ENCODE measurements around the gene ADCY5. TPM values are rescaled to one million over a fixed set of nuclear protein-coding genes. Genes with fewer than 3 reads are reported as not detected.

The ADCY5 gene
- total RNA-seq, 1 experiment from 2014 or later: not detected

DNA sequence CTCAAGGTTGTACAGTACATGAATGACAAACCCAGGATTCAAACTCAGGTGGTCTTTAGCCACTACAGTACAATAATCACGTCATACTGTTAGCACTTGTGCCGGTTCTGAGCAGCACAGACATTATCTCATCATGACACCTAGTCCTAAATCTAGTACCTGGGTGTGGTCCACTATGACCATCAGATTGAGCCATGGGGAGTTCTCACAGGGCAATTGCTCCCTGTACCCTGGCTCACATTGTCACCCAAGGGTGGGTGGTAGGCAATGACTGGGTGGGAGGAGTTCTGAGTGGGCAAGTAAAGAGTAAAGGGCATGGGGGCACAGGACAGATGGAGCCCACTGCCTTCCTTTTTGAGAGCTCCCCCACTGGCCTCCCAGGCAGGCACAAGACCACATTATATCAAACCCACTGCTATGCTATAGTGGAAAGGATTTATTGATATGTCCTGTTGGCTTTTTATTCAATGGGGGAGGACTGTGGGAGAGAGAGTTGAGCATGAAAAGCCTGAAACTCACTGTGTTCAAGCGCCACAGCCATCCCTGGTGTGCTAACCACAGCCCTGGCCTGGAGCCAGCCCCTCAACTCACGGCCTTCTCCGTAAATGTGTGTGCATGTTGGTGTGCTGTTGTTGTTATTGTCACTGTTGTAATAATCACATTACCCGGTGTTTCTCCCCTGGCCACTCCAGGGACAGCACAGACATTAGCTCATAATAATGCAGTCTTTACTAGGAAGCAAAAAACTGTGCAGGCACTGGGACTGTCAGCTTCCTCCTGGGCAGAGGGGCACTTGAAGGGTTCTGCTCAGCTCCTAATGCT, 27.3 kb downstream of the ADCY5 start:
- DNase-seq: no peak
- Histone ChIP-seq H3K9me3 (no peaks in the 10 kb centered on the region), H3K27me3 (no peaks in the 10 kb centered on the region), H3K4me3 (no peak overlapping the region), H3K36me3 (no peaks in the 10 kb centered on the region)

- Histone ChIP-seq H3K9me3 (no peaks in the 10 kb centered on the region), H3K27me3 (no peaks in the 10 kb centered on the region), H3K4me3 (no peak overlapping the region), H3K36me3 (no peaks in the 10 kb centered on the region)
- DNase-seq: no peak
Observed at GRCh38 chr3:123420416-123420968, 28.4 kb downstream of the ADCY5 start.

DNA sequence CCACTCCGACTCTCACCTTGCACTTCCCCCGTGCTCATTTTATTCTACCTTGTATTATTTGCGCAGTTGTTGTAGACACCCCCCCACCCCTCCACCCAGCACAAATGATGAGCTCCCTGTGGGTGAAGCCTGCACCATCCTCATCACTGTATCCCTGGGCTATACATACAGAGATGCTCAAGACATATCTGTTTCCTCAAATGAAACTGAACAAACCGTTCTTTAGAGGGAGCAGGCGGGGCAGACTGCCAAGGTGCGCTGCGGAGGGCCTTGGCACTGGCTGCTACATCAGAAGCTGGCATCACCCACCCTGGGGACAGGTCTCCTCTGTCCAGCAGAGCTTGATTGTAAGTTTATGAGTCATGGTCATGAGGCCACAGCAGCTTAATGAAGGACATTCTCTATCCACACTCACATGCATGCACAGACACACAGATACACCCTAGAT, 29.0 kb downstream of the ADCY5 start:
- H3K9me3 ChIP-seq: no peaks in the 10 kb centered on the region
- H3K4me3 ChIP-seq: no peak overlapping the region
- H3K36me3 ChIP-seq: no peaks in the 10 kb centered on the region
- no peak for DNase-seq
- H3K27me3 ChIP-seq: no peaks in the 10 kb centered on the region

GRCh38 chr3:123419181-123419849, 29.6 kb downstream of the ADCY5 start:
- no peaks in the 10 kb centered on the region for H3K9me3 ChIP-seq
- no peaks in the 10 kb centered on the region for H3K27me3 ChIP-seq

DNA sequence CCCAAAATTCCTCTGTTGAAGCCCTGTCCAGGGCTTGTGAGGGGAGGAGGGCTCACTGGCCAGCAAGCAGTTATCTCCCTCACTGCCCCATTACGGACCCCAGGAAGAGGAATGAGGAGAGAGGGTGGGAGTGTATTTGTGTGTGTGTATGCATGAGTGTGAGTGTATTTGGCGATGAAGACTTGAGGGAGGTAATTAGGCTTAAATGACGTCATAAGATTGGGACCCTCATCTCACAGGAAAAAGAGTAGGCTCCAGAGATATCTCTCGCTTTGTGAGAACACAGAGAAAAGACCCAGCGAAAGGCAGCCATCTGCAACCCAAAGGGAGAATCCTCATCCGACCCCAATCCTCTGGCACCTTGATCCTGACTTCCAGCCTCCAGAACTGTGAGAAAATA, 32.2 kb downstream of the ADCY5 start:
- no peak for DNase-seq
- no peak overlapping the region for H3K4me3 ChIP-seq
- H3K27me3 ChIP-seq: no peaks in the 10 kb centered on the region
- no peaks in the 10 kb centered on the region for H3K9me3 ChIP-seq
- no peaks in the 10 kb centered on the region for H3K36me3 ChIP-seq

More at GRCh38 chr3:123419181-123419849, 29.6 kb downstream of the ADCY5 start:
- no peak overlapping the region for H3K4me3 ChIP-seq
- no peak for DNase-seq
- H3K36me3 ChIP-seq: no peaks in the 10 kb centered on the region

DNA sequence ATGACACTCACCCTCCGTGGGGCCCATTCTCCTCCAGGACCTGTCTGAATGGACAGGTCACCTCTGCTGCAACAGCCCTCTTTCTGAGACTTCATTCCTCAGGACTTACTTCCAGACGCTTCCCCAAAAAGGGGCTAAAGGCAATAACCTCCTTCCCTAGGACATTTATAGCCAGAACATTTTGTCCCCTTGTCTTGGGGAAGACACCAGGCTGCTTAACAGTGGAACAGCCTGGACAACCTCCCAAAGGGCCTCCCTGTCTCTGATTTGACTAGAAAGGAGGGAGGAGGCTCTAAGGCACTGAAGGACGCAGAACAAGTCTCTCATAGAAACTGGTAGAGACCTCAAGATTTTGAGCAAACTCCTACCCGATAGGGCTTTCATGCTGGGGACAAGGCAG, 32.7 kb downstream of the ADCY5 start:
- H3K27me3 ChIP-seq: no peaks in the 10 kb centered on the region
- H3K9me3 ChIP-seq: no peaks in the 10 kb centered on the region
- no peak overlapping the region for H3K4me3 ChIP-seq
- no peaks in the 10 kb centered on the region for H3K36me3 ChIP-seq
- no peak for DNase-seq

DNA sequence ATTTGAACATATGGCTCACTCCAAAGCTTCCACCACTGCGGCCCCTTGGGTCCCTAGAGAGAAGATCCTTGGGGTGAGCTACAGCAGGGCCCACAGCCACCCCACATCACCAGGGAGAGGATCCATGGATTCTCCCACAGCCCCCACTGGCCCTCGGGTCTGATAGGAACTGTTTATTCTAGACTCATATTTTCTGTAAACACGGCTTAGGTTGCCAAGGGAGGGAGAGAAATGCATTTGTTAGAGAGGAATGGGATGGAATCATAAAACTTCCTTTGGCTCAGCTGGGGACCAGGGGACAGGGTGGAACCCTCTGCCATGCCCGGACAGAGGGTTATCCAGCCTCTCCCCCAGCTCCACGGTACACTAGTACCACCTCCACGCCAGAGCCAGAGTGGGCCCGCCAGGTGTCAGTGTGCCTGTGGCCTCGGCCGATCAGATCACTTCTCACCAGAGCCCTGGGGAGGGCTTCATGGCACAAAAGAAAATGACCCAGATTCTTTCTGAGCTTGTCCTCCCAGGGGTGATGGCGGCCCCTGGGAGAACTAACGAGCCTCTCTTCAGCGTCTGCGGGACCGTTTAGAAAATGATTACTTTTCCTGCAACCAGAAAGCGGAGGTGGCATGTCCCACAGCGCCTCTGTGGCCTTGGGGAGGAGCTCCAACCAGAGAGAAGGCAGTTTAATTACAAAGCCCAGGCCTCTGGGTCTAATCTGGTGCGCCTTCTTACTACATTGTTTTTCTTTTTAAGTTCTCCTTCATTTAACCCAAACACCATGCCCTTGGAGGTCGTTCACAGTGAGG, 33.7 kb downstream of the ADCY5 start:
- DNase-seq: no peak
- Histone ChIP-seq H3K4me3 (no peak overlapping the region), H3K36me3 (no peaks in the 10 kb centered on the region), H3K27me3 (no peaks in the 10 kb centered on the region), H3K9me3 (no peaks in the 10 kb centered on the region)

DNA sequence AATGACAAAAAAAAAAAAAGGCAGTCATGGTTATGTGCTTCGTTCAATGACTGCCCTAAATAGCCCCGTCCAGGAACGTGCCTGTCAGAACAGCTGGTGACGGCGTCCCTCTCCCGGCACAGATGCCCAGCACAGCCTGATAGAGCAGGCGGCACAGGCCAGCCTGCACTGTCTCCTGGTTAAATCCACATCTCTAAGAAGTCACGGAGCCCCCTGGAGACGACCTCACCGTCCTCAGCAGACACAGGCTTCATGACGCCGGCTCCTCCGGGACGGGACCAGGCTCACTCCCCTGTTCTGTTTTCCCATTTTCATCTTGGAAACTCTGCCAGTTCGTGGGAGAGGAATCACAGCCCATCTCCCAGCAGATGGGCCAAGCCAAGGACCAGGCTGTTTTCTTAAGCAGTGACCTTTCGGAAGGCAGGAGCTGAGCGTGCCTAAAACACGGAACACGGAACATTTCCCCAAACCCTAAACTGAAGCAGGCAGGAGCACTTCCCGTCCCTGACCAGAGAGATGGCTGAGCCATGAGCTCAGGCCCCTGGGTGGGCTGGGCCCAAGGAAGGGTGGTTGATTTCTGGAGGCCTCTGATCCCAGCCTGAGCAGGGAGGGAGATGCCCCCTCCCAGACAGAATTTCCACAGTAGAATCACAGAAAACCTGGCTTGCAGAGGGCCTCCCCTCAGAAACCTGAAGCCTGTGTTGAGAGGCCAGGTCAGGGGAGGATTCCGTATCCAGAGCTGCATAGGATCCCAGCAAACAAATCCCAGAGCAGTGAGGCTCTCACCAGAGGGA, 35.9 kb downstream of the ADCY5 start:
- Histone ChIP-seq H3K4me3 (no peak overlapping the region), H3K36me3 (no peaks in the 10 kb centered on the region), H3K9me3 (no peaks in the 10 kb centered on the region), H3K27me3 (no peaks in the 10 kb centered on the region)
- no peak for DNase-seq

DNA sequence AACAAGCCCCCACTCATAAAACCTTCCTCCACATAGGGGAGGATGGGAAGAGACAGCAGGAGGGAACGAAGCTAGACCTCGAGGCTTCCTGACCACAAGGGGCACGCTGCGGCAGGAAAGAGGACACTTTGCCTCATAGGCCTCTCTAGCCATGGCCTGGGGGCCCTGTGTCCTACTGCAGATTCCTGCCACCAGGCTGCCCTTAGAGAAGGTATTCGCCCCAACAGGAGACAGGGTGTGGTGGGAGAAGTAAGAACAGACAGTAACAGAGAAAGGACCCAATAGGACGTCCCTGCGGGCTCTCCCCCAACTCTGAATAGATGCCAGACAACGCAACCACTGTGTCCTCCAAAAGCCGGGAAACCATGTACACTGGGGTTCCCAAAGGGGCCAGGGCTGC, 36.8 kb downstream of the ADCY5 start:
- no peaks in the 10 kb centered on the region for H3K27me3 ChIP-seq
- no peaks in the 10 kb centered on the region for H3K9me3 ChIP-seq
- H3K4me3 ChIP-seq: no peak overlapping the region
- DNase-seq: no peak
- no peaks in the 10 kb centered on the region for H3K36me3 ChIP-seq

DNA sequence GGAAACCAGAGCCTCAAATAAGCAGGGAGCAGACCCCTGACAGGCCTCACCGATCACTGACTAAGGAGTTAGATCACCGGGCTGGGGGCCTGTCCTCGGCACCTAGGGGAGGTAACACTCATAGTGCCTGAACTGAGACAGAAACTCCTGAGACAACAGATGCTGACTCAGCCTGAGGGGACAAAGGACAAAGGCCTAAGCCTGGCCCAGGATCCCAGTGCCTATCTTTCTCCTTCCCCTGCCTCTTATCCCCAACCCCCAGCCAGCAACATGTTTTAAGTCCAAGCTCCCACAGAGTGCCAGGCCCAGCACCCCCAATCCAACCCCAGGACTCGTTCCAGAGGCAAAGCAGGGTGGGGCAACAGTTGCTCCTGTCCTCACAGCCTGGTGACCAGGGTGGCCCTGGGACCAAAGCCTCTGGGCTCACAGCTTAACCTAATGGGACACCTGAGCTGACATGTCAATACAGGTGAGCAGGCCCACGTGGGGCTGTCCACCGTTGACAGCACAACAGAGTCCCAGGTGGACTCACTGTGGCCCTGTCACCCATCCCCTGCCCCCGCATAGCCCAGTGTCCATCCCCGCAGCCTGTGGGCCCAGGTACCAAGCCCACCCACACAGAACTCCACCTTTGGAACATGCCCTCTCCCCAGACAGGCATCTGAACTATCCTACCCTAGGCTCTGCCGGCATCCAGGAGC, 37.4 kb downstream of the ADCY5 start:
- no peaks in the 10 kb centered on the region for H3K9me3 ChIP-seq
- no peaks in the 10 kb centered on the region for H3K27me3 ChIP-seq

DNA sequence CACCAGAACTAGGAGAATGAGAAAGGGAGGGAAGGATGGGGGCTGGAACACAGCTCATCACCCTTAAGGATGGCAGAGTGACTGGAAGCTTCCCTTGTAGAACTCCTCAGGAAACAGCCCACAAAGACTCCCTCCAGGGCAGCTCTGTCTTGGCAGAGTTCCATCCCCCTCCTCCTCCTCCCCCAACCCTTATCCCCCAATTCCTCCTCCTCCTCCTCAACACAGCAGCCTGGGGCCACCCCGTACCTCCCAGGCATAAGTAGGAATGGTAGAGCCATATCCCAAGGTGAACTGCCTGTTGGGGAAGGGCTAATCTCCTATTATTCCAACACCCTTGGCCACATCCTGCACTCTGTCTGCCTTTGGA, 38.8 kb downstream of the ADCY5 start:
- Histone ChIP-seq H3K4me3 (no peak overlapping the region), H3K9me3 (no peaks in the 10 kb centered on the region), H3K27me3 (no peaks in the 10 kb centered on the region), H3K36me3 (no peaks in the 10 kb centered on the region)
- no peak for DNase-seq

More for the DNA sequence above, 37.4 kb downstream of the ADCY5 start:
- H3K4me3 ChIP-seq: no peak overlapping the region
- DNase-seq: no peak
- H3K36me3 ChIP-seq: no peaks in the 10 kb centered on the region

DNA sequence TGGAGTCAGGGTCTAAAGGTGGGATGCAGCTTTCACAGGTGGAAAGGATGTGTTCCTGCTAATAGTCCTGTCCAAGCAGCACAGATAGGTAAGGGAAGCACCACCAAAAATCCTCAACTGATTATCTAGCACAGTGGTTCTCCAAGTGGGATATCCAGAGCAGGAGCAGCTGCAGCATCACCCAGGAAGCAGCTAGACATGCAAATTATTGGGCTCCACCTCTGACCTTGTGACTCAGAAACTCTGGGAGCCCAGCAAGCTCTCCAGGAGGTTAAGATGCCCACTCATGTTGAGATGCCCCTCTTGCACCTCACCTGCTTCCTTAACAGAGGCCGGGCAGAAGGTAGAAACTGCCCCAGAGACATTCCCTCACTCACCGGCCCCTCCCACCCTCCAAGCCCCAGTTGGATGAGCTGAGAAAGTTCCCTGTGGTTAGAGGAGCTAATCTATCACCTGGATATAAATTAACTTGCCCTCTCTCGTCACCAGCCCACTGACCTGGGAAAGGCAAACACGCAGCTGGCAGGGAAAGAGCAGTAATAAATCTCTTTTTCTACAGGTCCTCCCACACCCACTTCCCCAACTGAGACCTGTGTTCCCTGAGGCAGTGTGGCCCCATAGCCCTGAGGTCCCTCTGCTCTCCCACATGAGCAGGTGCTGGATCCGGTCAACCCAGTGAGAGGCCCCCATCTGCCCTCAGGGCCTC, 39.3 kb downstream of the ADCY5 start:
- Histone ChIP-seq H3K4me3 (no peak overlapping the region), H3K36me3 (no peaks in the 10 kb centered on the region), H3K9me3 (no peaks in the 10 kb centered on the region), H3K27me3 (no peaks in the 10 kb centered on the region)
- DNase-seq: no peak

DNA sequence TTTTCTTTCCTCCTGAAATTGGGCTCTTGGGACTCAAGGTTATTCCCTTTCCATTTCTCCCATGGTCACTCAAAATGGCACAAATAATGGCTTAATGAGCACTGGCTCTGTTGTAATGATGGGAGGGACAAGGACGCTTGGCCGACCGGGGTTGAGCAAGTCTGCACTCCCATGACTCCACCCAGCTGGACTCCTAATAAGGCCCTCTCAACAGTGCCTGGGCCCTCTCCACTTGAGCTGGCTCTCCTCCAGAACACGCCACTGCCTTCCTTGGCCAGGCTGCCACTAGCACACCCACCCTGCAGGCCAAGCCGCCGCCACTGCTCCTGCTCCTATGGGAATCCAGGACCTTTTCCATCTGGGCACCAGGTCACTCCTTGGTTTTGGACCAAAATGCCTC, 42.3 kb downstream of the ADCY5 start:
- Histone ChIP-seq H3K4me3 (no peak overlapping the region), H3K27me3 (peaks cover 5% of the 10 kb centered on the region), H3K36me3 (no peaks in the 10 kb centered on the region), H3K9me3 (no peaks in the 10 kb centered on the region)
- no peak for DNase-seq

DNA sequence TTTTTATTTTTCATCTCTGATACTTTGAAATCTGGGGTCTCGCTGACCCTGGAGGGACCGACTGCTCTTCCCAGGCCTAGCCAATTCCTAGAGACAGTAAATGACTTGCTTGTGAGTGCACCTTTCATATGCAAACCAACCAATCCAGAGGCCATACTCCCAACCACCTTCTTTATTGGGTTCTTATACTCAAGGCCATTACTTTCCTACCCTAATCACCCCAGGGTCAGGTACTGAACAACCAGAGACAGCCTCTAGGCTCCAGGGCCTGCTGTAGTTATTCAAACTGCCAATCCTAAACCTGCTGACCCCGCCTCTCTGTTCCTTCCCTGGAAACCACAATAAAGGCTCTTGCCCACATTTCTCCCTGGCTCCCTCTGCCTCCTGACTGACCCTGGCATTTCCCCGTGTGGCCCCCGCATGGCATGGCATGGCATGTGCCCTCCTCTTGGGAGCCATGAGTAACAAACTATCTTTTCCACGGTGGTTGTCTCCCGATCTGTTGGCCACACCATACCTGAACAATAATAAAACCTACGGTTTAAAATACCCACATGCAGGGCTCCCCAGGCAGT, 42.9 kb downstream of the ADCY5 start:
- H3K36me3 ChIP-seq: no peaks in the 10 kb centered on the region
- H3K4me3 ChIP-seq: no peak overlapping the region
- peaks cover 10% of the 10 kb centered on the region for H3K27me3 ChIP-seq

GRCh38 chr3:123405021-123405420, 43.9 kb downstream of the ADCY5 start:
- Histone ChIP-seq H3K36me3 (no peaks in the 10 kb centered on the region), H3K9me3 (no peaks in the 10 kb centered on the region), H3K4me3 (no peak overlapping the region), H3K27me3 (peaks cover 19% of the 10 kb centered on the region)
- DNase-seq: no peak

More for the DNA sequence above, 42.9 kb downstream of the ADCY5 start:
- H3K9me3 ChIP-seq: no peaks in the 10 kb centered on the region
- DNase-seq: no peak

All from MG63 (cell line).